ENCODE data around the gene MGAT4B.

MGAT4B gene

GRCh38 chr5:179773686-179774040, 33.0 kb downstream of the MGAT4B start:
- DNase-seq = no peak

- DNase-seq = no peak
Measured at GRCh38 chr5:179772351-179772750, 34.3 kb downstream of the MGAT4B start.

GRCh38 chr5:179771311-179771895, 35.3 kb downstream of the MGAT4B start:
- DNase-seq = no peak

DNA sequence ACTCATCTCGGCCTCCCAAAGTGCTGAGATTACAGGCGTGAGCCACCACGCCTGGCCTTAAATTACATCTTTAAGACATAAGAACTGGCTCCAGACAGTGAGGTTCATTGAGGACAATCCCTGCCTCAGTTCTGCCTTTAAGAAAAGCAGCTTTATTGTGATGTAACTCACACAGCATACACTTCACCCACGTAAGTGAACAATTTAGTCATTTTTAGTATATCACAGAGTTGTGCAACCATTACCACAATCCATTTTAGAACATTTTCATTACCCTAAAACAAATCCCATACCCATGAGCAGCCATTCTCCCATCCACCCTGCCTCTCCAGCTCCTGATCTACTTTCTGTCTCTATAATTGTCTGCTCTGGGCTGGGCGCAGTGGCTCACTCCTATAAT, 36.9 kb downstream of the MGAT4B start:
- no peak for DNase-seq

DNA sequence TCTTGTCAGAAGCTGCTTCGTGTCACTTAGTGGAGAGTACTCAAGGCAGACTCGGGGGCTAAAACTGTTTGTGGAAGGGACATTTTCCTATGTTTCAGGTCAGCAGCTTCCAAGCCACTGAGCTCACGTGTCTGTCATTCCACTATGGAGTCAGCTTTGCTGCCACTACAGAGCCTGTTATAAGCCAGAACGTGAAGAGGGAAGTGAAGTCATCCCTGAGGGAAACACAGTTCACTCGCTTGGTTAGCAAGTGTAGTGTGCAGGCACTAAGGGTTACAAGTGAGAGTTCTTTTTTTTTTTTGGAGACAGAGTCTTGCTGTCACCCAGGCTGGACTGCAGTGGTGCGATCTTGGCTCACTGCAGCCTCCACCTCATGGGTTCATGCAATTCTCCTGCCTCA, 37.4 kb downstream of the MGAT4B start:
- no peak for DNase-seq

GRCh38 chr5:179768326-179769085, 38.2 kb downstream of the MGAT4B start:
- DNase-seq = no peak

DNA sequence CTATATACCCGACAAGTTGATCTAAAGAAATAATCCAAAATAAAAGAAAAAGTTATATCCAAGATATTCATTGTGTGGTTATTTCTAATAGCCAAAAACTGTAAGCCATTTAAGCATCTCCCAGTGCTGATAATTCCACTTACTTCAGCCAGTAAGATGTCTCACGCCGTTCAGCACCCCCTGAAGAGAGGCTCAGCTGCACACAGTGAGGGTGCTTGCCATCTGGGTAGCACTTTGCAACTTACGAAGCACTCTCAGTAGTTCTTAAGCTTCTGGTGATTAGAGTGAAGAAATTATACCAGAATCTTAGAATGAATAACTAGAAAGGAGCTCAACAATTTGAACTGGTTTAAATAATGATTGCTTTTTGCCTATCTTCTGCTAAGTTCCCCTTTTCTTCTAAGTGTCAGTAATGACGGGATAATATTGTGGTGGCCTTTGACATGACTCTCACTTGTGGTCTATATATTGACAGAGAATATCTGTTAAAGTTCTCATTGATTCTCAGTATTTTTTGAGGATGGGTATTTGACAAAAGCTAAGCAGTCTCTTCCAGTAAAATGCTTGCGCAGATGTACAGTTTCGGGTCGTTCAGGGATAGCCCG, 39.1 kb downstream of the MGAT4B start:
- DNase-seq = no peak

GRCh38 chr5:179766726-179767455, 39.8 kb downstream of the MGAT4B start:
- no peak for DNase-seq

DNA sequence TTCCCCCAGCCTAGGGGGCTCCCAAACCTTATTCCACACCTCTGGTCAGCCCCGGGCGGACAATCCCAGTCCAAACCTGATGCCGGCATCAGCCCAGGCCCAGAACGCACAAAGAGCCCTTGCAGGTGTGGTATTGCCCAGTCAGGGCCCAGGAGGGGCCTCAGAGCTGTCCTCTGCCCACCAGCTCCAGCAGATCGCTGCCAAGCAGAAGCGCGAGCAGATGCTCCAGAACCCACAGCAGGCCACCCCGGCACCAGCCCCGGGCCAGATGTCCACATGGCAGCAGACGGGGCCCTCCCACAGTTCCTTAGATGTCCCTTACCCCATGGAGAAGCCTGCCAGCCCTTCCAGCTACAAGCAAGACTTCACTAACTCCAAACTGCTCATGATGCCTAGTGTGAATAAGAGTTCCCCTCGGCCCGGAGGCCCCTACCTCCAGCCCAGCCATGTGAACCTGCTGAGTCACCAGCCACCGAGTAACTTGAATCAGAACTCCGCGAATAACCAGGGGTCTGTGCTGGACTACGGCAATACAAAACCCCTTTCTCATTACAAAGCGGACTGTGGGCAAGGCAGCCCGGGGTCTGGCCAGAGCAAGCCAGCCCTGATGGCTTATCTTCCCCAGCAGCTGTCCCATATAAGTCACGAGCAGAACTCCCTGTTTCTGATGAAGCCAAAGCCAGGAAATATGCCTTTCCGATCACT, 40.5 kb downstream of the MGAT4B start:
- peak in 1 of 56 donors; percentile 17 for DNase-seq

- DNase-seq = no peak
Measured at GRCh38 chr5:179765400-179765799, 41.3 kb downstream of the MGAT4B start.

- DNase-seq = no peak
Measured at GRCh38 chr5:179764056-179764455, 42.6 kb downstream of the MGAT4B start.

DNA sequence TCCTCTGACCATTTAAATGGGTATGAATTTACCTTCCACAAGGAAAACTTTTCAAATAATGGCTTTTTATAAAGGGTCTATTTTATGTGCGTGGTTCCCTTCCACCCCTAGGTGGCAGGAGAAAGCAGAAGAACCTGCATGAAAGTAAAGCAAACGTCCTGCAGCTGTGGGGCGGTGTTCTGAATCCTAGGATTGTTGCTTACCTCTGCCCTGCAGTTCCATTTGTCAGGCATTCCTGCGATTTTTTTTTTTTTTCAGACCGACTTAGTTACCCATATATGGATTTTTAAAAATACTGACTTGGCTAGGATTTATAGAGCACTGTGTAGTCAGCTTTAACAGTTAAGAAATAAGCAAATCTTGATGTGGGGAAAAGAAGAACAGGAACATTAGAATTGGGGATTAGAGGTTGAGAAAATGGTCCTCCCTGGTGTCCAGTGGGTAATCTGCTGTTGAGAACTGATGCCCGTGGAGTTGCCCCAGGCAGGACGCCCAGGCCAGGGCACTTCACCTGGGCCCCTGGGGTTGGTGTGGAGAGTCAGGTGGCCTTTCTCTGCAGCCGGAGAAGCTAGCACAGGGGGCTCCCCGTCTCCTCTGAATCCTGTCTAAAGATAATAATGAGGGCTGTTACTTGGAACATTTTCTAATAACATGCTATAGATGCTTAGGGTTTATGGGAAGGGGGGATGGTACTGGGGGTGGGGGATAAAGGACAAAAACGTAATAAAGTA, 43.3 kb downstream of the MGAT4B start:
- peak in 30 of 56 donors; percentile 6 to 74 (median 26) for DNase-seq

DNA sequence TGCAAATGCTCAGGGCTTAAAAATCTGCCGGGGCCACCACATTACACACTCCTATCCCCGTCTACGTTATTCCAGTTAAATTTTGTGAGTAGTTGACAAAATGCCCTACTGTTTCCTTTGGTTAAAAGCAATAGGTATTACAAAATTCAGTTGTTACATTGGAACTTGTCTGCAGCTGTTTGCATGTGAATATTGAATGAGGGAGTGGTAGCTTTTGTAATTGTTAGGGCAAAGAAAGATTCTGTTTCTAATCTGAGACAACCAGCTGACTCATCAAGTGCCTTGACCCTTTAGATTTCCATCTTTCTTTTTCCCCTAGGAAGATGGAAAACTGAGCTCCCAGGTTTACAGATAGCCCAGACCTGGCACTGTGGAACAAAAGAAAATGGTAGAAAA, 43.9 kb downstream of the MGAT4B start:
- DNase-seq = no peak

- peak in 1 of 56 donors; percentile 7 for DNase-seq
Measured at GRCh38 chr5:179762079-179762780, 44.4 kb downstream of the MGAT4B start.

GRCh38 chr5:179759581-179760551, 46.8 kb downstream of the MGAT4B start:
- DNase-seq = peak in 1 of 56 donors; percentile 19

GRCh38 chr5:179758955-179759354, 47.7 kb downstream of the MGAT4B start:
- no peak for DNase-seq

DNA sequence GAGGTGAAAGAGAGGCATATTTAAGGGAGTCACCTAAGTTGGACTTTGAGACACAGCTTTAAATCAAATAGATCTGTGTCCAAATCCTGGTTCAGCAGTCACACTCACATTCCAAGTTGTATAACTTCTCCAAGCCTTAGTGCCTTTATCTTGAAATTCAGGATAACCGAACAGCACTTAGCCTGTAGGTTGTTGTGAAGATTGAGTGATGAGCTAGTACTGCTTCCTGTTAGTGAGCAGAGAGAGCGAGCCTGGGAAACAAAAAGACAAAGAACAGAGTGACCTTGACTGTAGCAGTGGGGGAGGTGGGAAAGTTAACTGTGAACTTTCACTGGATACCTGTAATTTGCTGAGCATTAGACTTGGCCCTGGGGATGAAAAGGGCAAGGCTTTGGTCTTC, 51.6 kb downstream of the MGAT4B start:
- no peak for DNase-seq

GRCh38 chr5:179753971-179754370, 52.7 kb downstream of the MGAT4B start:
- DNase-seq = no peak
